HepG2 (cell line): ENCODE measurements around the gene P3H4. TPM values are rescaled to one million over a fixed set of nuclear protein-coding genes. Genes with fewer than 3 reads are reported as not detected.

Experiments
- AHR ChIP-seq: IDR thresholded peaks from 2 replicates; pipeline ENCODE4 v1.6.1; 2018; ENCODE audit warnings: missing genetic modification reagents, missing compliant biosample characterization
- ATAD3A ChIP-seq: sonication (generic); formaldehyde crosslinking; IDR thresholded peaks from 2 replicates; pipeline ENCODE4 v1.4.0; 2020; ENCODE audit warnings: missing genetic modification reagents
- FUBP1 ChIP-seq: sonication (generic); formaldehyde crosslinking; IDR thresholded peaks from 2 replicates; pipeline ENCODE4 v1.5.1; 2020; ENCODE audit warnings: missing genetic modification reagents, mild to moderate bottlenecking, borderline replicate concordance
- HIVEP1 ChIP-seq: sonication (generic); formaldehyde crosslinking; IDR thresholded peaks from 2 replicates; pipeline ENCODE4 v1.4.0; 2020; ENCODE audit warnings: mild to moderate bottlenecking, missing genetic modification reagents
- LCORL ChIP-seq, 2 experiments: fragments of 450-650 bp in 1 of 2; sonication (generic) in 1 of 2; formaldehyde crosslinking in 1 of 2; IDR thresholded peaks; 2 replicates each; pipeline versions ENCODE4 v1.5.0 to v1.6.1; 2017 to 2020; ENCODE audit warnings: antibody characterized with exemption in 1 of 2, missing genetic modification reagents in 1 of 2
- MXD4 ChIP-seq: IDR thresholded peaks from 2 replicates; pipeline ENCODE4 v1.6.1; 2016; ENCODE audit warnings: mild to moderate bottlenecking, missing biosample characterization, missing genetic modification reagents
- NR2F1 ChIP-seq, 2 experiments: fragments of 450-650 bp in 1 of 2; formaldehyde crosslinking in 1 of 2; IDR thresholded peaks; 2 replicates each; pipeline versions ENCODE4 v1.5.0 to v1.6.1; 2016 to 2020; ENCODE audit warnings: mild to moderate bottlenecking in 1 of 2, missing compliant biosample characterization in 1 of 2, missing genetic modification reagents in 1 of 2, moderate library complexity in 1 of 2
- SETDB1 ChIP-seq: sonication (generic); formaldehyde crosslinking; IDR thresholded peaks from 2 replicates; pipeline ENCODE4 v1.5.1; 2020; ENCODE audit warnings: missing genetic modification reagents, mild to moderate bottlenecking, borderline replicate concordance
- SNAPC2 ChIP-seq: sonication (generic); formaldehyde crosslinking; IDR thresholded peaks from 2 replicates; pipeline ENCODE4 v1.8.1; 2022; ENCODE audit warnings: mild to moderate bottlenecking, missing genetic modification reagents
- SP5 ChIP-seq: IDR thresholded peaks from 2 replicates; pipeline ENCODE4 v1.6.1; 2016; ENCODE audit warnings: low read depth, borderline replicate concordance
- THAP8 ChIP-seq: sonication (generic); formaldehyde crosslinking; IDR thresholded peaks from 2 replicates; pipeline ENCODE4 v1.5.1; 2020; ENCODE audit warnings: missing genetic modification reagents, mild to moderate bottlenecking, borderline replicate concordance
- ZNF678 ChIP-seq: sonication (generic); formaldehyde crosslinking; IDR thresholded peaks from 2 replicates; pipeline ENCODE4 v1.4.0; 2020; ENCODE audit warnings: mild to moderate bottlenecking, missing genetic modification reagents
- ZNF776 ChIP-seq: sonication (generic); formaldehyde crosslinking; IDR thresholded peaks from 2 replicates; pipeline ENCODE4 v1.4.0; 2020; ENCODE audit warnings: mild to moderate bottlenecking, missing genetic modification reagents
- ZNF879 ChIP-seq: sonication (generic); formaldehyde crosslinking; IDR thresholded peaks from 2 replicates; pipeline ENCODE4 v1.8.1; 2023; ENCODE audit warnings: missing genetic modification reagents
- polyA plus RNA-seq, 8 experiments: library from polyadenylated mRNA; depleted of rRNA in 3 of 8; stranded (reverse) in 7 of 8; unstranded in 1 of 8; fragments of >200 nt; fragmentation: Illumina TruSeq in 4 of 8; extraction: Trizol in 4 of 8; gene quantifications; 2 replicates each; pipeline versions ENCODE4 v1.2.1 to v1.2.3, GENCODE V29; 2011 to 2016; ENCODE audit warnings: low read depth in 4 of 8, missing spikeins in 1 of 8, mixed read lengths in 1 of 8; ENCODE audit not compliant: insufficient read depth in 1 of 8
- total RNA-seq, 5 experiments: library from RNA; depleted of rRNA; stranded (reverse); fragments of >200 nt; fragmentation: Illumina TruSeq; extraction: Trizol; gene quantifications; 2 replicates each; pipeline ENCODE4 v1.2.3, GENCODE V29; 2016; ENCODE audit warnings: low read depth in 1 of 5
- TF ChIP-seq, protein P1 (sequence below): sonication (generic); formaldehyde crosslinking; IDR thresholded peaks from 2 replicates; pipeline ENCODE4 v1.9.0; 2021; ENCODE audit warnings: missing genetic modification reagents, mild to moderate bottlenecking, borderline replicate concordance
- TF ChIP-seq, protein P2 (sequence below): sonication (generic); formaldehyde crosslinking; conservative IDR thresholded peaks from 2 replicates; pipeline ENCODE4 v1.8.0; 2022; ENCODE audit warnings: low read depth, missing genetic modification reagents
- TF ChIP-seq, protein P3 (sequence below), 2 experiments: sonication (generic) in 1 of 2; formaldehyde crosslinking in 1 of 2; IDR thresholded peaks; 2 replicates each; pipeline versions ENCODE4 v1.5.1 to v1.6.1; 2011 to 2020; ENCODE audit warnings: borderline replicate concordance in 1 of 2, low read depth in 1 of 2, low read length in 1 of 2, mild to moderate bottlenecking in 1 of 2, missing genetic modification reagents in 1 of 2, moderate library complexity in 1 of 2
- TF ChIP-seq, protein P4 (sequence below): sonication (generic); formaldehyde crosslinking; IDR thresholded peaks from 2 replicates; pipeline ENCODE4 v1.5.0; 2020; ENCODE audit warnings: missing genetic modification reagents
- TF ChIP-seq, protein P5 (sequence below): sonication (generic); formaldehyde crosslinking; IDR thresholded peaks from 2 replicates; pipeline ENCODE4 v1.4.0; 2020; ENCODE audit warnings: mild to moderate bottlenecking, missing genetic modification reagents

Gene P3H4
- total and polyA plus RNA-seq, 2 of the 13 experiments (the other 11 are each of a cell fraction or from before 2014, with no cell fraction given) = 37.1 to 50.6 TPM

- TF ChIP-seq, protein P1, sequence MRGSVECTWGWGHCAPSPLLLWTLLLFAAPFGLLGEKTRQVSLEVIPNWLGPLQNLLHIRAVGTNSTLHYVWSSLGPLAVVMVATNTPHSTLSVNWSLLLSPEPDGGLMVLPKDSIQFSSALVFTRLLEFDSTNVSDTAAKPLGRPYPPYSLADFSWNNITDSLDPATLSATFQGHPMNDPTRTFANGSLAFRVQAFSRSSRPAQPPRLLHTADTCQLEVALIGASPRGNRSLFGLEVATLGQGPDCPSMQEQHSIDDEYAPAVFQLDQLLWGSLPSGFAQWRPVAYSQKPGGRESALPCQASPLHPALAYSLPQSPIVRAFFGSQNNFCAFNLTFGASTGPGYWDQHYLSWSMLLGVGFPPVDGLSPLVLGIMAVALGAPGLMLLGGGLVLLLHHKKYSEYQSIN = no peak
- TF ChIP-seq HIVEP1 (CRISPR knock-in tag) = peak; percentile 54
- no peak for TF ChIP-seq AHR (CRISPR knock-in tag)
- TF ChIP-seq LCORL (IDR thresholded peaks at IDR 0.05) = no peak
- no peak for TF ChIP-seq LCORL (CRISPR knock-in tag; IDR thresholded peaks at IDR 0.05)
- TF ChIP-seq, protein P2, sequence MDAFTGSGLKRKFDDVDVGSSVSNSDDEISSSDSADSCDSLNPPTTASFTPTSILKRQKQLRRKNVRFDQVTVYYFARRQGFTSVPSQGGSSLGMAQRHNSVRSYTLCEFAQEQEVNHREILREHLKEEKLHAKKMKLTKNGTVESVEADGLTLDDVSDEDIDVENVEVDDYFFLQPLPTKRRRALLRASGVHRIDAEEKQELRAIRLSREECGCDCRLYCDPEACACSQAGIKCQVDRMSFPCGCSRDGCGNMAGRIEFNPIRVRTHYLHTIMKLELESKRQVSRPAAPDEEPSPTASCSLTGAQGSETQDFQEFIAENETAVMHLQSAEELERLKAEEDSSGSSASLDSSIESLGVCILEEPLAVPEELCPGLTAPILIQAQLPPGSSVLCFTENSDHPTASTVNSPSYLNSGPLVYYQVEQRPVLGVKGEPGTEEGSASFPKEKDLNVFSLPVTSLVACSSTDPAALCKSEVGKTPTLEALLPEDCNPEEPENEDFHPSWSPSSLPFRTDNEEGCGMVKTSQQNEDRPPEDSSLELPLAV = no peak
- TF ChIP-seq MXD4 (CRISPR knock-in tag) = peak; percentile 54; the same call in 1 of the 2 replicates
- TF ChIP-seq, protein P3, sequence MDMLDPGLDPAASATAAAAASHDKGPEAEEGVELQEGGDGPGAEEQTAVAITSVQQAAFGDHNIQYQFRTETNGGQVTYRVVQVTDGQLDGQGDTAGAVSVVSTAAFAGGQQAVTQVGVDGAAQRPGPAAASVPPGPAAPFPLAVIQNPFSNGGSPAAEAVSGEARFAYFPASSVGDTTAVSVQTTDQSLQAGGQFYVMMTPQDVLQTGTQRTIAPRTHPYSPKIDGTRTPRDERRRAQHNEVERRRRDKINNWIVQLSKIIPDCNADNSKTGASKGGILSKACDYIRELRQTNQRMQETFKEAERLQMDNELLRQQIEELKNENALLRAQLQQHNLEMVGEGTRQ (IDR thresholded peaks at IDR 0.05; ENCODE audit: low read depth, low read length) = no peak
- TF ChIP-seq, protein P3 (CRISPR knock-in tag; IDR thresholded peaks at IDR 0.05; ENCODE audit: borderline replicate concordance) = peak; percentile 40; the same call in 1 of the 2 replicates
- no peak; the same call in 1 of the 2 replicates for TF ChIP-seq SP5 (CRISPR knock-in tag)
- TF ChIP-seq NR2F1 (CRISPR knock-in tag; IDR thresholded peaks at IDR 0.05) = no peak
- TF ChIP-seq, protein P4, sequence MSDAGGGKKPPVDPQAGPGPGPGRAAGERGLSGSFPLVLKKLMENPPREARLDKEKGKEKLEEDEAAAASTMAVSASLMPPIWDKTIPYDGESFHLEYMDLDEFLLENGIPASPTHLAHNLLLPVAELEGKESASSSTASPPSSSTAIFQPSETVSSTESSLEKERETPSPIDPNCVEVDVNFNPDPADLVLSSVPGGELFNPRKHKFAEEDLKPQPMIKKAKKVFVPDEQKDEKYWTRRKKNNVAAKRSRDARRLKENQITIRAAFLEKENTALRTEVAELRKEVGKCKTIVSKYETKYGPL = no peak
- TF ChIP-seq THAP8 (CRISPR knock-in tag) = no peak
- TF ChIP-seq ZNF879 = no peak
- TF ChIP-seq FUBP1 (CRISPR knock-in tag) = no peak
- TF ChIP-seq SETDB1 (CRISPR knock-in tag) = no peak
- no peak; the same call in 1 of the 2 replicates for TF ChIP-seq SNAPC2
- no peak for TF ChIP-seq ATAD3A (CRISPR knock-in tag)
- peak; percentile 79; the same call in 1 of the 2 replicates for TF ChIP-seq ZNF776 (CRISPR knock-in tag)
- TF ChIP-seq, protein P5, sequence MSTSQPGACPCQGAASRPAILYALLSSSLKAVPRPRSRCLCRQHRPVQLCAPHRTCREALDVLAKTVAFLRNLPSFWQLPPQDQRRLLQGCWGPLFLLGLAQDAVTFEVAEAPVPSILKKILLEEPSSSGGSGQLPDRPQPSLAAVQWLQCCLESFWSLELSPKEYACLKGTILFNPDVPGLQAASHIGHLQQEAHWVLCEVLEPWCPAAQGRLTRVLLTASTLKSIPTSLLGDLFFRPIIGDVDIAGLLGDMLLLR (CRISPR knock-in tag) = no peak
- TF ChIP-seq ZNF678 (CRISPR knock-in tag) = no peak
Observed at GRCh38 chr17:41812381-41813151, 817 bp upstream of the P3H4 start, which contains the start of gene FKBP10 (continued).
